CD14-positive monocyte (primary cell): ENCODE data around the gene C10orf71. TPM values are rescaled to one million over a fixed set of nuclear protein-coding genes. Genes with fewer than 3 reads are reported as not detected.

Experiments used
- DNase-seq, 3 donors: peaks; one replicate each; pipeline ENCODE4 v3.0.0-alpha.2; 2011 to 2022
- H2AFZ ChIP-seq: 2 replicates; pipeline ENCODE4 v1.6.0; 2012; ENCODE audit warnings: mild to moderate bottlenecking, low read depth, low read length, inconsistent platforms; ENCODE audit not compliant: insufficient read depth, poor library complexity, severe bottlenecking
- H3K27ac ChIP-seq, 2 donors: 1 replicate in 1 of 2; 2 replicates in 1 of 2; pipeline ENCODE4 v1.5.1; 2012 to 2013; ENCODE audit warnings: low read length in 2 of 2, control low read depth in 1 of 2, inconsistent platforms in 1 of 2, low read depth in 1 of 2, mild to moderate bottlenecking in 1 of 2
- H3K27me3 ChIP-seq, 2 donors: one replicate each; pipeline versions ENCODE4 v1.6.0 to v1.6.1; 2011 to 2013; ENCODE audit warnings: low read length in 2 of 2; ENCODE audit not compliant: control insufficient read depth in 2 of 2, insufficient read depth in 2 of 2
- H3K36me3 ChIP-seq, 2 donors: replicated peaks in 1 of 2; 1 replicate in 1 of 2; 2 replicates in 1 of 2; pipeline versions ENCODE4 v1.5.1 to v1.6.1; 2012 to 2013; ENCODE audit warnings: low read length in 2 of 2, control low read depth in 1 of 2, inconsistent platforms in 1 of 2, mild to moderate bottlenecking in 1 of 2; ENCODE audit not compliant: insufficient read depth in 2 of 2, control insufficient read depth in 1 of 2
- H3K4me1 ChIP-seq, 2 donors: 1 replicate in 1 of 2; 2 replicates in 1 of 2; pipeline versions ENCODE4 v1.5.1 to v1.6.1; 2012 to 2013; ENCODE audit warnings: low read length in 2 of 2, control low read depth in 1 of 2, inconsistent platforms in 1 of 2, mild to moderate bottlenecking in 1 of 2, moderate library complexity in 1 of 2; ENCODE audit not compliant: insufficient read depth in 2 of 2, control insufficient read depth in 1 of 2
- H3K4me2 ChIP-seq: replicated peaks from 2 replicates; pipeline ENCODE3; 2012; ENCODE audit warnings: low read length, moderate library complexity, mild to moderate bottlenecking; ENCODE audit not compliant: poor library complexity, severe bottlenecking; ENCODE audit errors: extremely low read depth
- H3K4me3 ChIP-seq, 3 experiments: fragments of 200-600 bp in 1 of 3; sonication (generic) in 1 of 3; replicated peaks in 1 of 3; 1 replicate in 2 of 3; 2 replicates in 1 of 3; pipeline ENCODE4 v1.5.1; 2011 to 2013; ENCODE audit warnings: low read length in 3 of 3, mild to moderate bottlenecking in 3 of 3, control low read depth in 2 of 3, low read depth in 2 of 3, inconsistent platforms in 1 of 3, moderate library complexity in 1 of 3
- H3K79me2 ChIP-seq: 2 replicates; pipeline ENCODE4 v1.6.0; 2012; ENCODE audit warnings: mild to moderate bottlenecking, control low read depth, inconsistent platforms, low read length, moderate library complexity; ENCODE audit not compliant: insufficient read depth
- H3K9ac ChIP-seq: 2 replicates; pipeline ENCODE4 v1.6.0; 2017; ENCODE audit warnings: low read length, mild to moderate bottlenecking; ENCODE audit not compliant: insufficient read depth, poor library complexity, severe bottlenecking
- H3K9me3 ChIP-seq, 2 donors: replicated peaks in 1 of 2; 1 replicate in 1 of 2; 2 replicates in 1 of 2; pipeline versions ENCODE4 v1.5.1 to v1.6.1; 2012 to 2013; ENCODE audit warnings: low read length in 2 of 2, control low read depth in 1 of 2; ENCODE audit not compliant: control insufficient read depth in 1 of 2, insufficient read depth in 1 of 2
- H4K20me1 ChIP-seq: 2 replicates; pipeline ENCODE4 v1.6.0; 2012; ENCODE audit warnings: mild to moderate bottlenecking, low read length, control low read depth, moderate library complexity; ENCODE audit not compliant: insufficient read depth
- H3K27ac Mint-ChIP-seq, 7 donors: one replicate each; pipeline ENCODE4 v1.8.0; 2020; ENCODE audit warnings: mild to moderate bottlenecking in 7 of 7, mixed read lengths in 7 of 7, moderate library complexity in 6 of 7, inconsistent platforms in 2 of 7
- H3K27me3 Mint-ChIP-seq, 3 donors: one replicate each; pipeline ENCODE4 v1.8.0; 2021 to 2022; ENCODE audit warnings: low read depth in 3 of 3, mild to moderate bottlenecking in 3 of 3, mixed read lengths in 3 of 3, moderate library complexity in 3 of 3, inconsistent platforms in 1 of 3
- H3K36me3 Mint-ChIP-seq, 2 donors: one replicate each; pipeline ENCODE4 v1.8.0; 2020; ENCODE audit warnings: mixed read lengths in 2 of 2, inconsistent platforms in 1 of 2, mild to moderate bottlenecking in 1 of 2
- H3K4me1 Mint-ChIP-seq: one replicate; pipeline ENCODE4 v1.8.0; 2020; ENCODE audit warnings: mild to moderate bottlenecking, mixed read lengths
- H3K4me3 Mint-ChIP-seq, 2 donors: one replicate each; pipeline ENCODE4 v1.8.0; 2020; ENCODE audit warnings: mild to moderate bottlenecking in 2 of 2, mixed read lengths in 2 of 2, moderate library complexity in 1 of 2
- H3K9me3 Mint-ChIP-seq, 7 donors: one replicate each; pipeline ENCODE4 v1.8.0; 2020 to 2022; ENCODE audit warnings: mixed read lengths in 7 of 7, mild to moderate bottlenecking in 6 of 7, moderate library complexity in 6 of 7, inconsistent platforms in 2 of 7
- CTCF ChIP-seq: fragments of 200-600 bp; IDR thresholded peaks from one replicate; pipeline ENCODE4 v1.8.0; 2022; ENCODE audit warnings: antibody characterized with exemption, mild to moderate bottlenecking
- WGBS: methylation state at CpG from one replicate; pipeline ENCODE4 v1.1.5; 2013; ENCODE audit warnings: missing lambda C conversion rate; ENCODE audit not compliant: insufficient coverage; 5-methylcytosine and 5-hydroxymethylcytosine counted together
- intact Hi-C, 2 donors: fragments of 100-400 bp; cut with micrococcal nuclease; formaldehyde crosslinking; loops; one replicate each; pipeline versions ENCODE4 v1.15.0 to v1.15.1; 2023
- polyA plus RNA-seq, 3 donors: library from polyadenylated mRNA; depleted of rRNA in 1 of 3; unstranded in 2 of 3; stranded (reverse) in 1 of 3; fragments of 300-500 nt in 2 of 3; fragments of >200 nt in 1 of 3; fragmentation: Illumina TruSeq in 2 of 3; gene quantifications; 1 replicate in 2 of 3; 2 replicates in 1 of 3; pipeline ENCODE4 v1.2.3, GENCODE V29; 2012 to 2021

Gene C10orf71
- polyA plus RNA-seq, 3 donors = not detected

- Histone ChIP-seq H2AFZ (no peak overlapping the region), H3K9ac (no peak overlapping the region), H3K4me1 (peaks cover 25 to 28% of the 10 kb centered on the region in 2 donors), H3K27me3 (no peaks in the 10 kb centered on the region), H3K36me3 (no peaks in the 10 kb centered on the region), H3K9me3 (no peaks in the 10 kb centered on the region), H3K27ac (no peak overlapping the region), H4K20me1 (no peaks in the 10 kb centered on the region), H3K79me2 (no peaks in the 10 kb centered on the region), H3K4me3 (no peak overlapping the region), H3K4me2 (no peak overlapping the region)
- H3K27ac Mint-ChIP-seq = peak overlapping the region in 1 of 7 donors; percentile 51
- no peak for DNase-seq
- no peak for TF ChIP-seq CTCF
- intact Hi-C loops = loop anchor here in 1 of 2 donors (5.0 kb wide), 1 partner anchor 34 kb away; no protein-coding TSS in a partner anchor
- H3K9me3 Mint-ChIP-seq = peaks cover 0 to 4% (median 0%) of the 10 kb centered on the region in 7 donors
- H3K36me3 Mint-ChIP-seq = no peaks in the 10 kb centered on the region
- WGBS = 96% methylated on average over 4 of the region's 8 CpGs
- peaks cover 3 to 12% (median 5%) of the 10 kb centered on the region in 3 donors for H3K27me3 Mint-ChIP-seq
- H3K4me1 Mint-ChIP-seq = peaks cover 32% of the 10 kb centered on the region
- no peak overlapping the region for H3K4me3 Mint-ChIP-seq
Observed at GRCh38 chr10:49273626-49274025, 25.3 kb upstream of the C10orf71 start.

DNA sequence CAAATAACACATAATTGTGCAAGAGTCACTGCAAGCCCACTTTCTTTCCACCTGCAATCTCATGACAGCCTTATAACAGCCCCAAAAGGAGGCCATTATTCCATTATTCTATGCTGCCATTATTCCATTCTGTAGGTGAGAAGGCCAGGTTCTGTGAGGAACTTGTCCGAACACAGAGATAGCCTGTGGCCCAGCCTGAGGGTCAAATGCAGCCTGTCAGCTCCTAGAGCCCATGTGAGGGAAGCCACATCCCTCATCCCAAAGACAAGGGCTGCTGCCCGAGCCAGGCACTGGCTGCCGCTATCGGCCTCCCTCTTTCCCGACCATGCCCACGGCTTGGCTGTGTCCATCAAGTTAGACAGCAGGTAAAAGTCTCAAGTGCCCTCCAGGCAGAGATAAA, 24.1 kb upstream of the C10orf71 start:
- TF ChIP-seq CTCF = no peak
- Histone ChIP-seq H3K4me2 (no peak overlapping the region), H3K27me3 (no peaks in the 10 kb centered on the region), H3K4me3 (no peak overlapping the region), H3K27ac (no peak overlapping the region), H3K9me3 (no peaks in the 10 kb centered on the region), H3K9ac (no peak overlapping the region), H3K36me3 (no peaks in the 10 kb centered on the region), H4K20me1 (no peaks in the 10 kb centered on the region), H3K79me2 (no peaks in the 10 kb centered on the region), H3K4me1 (peaks cover 35 to 38% of the 10 kb centered on the region in 2 donors), H2AFZ (no peak overlapping the region)
- H3K36me3 Mint-ChIP-seq = no peaks in the 10 kb centered on the region
- H3K27ac Mint-ChIP-seq = no peak overlapping the region
- no peak for DNase-seq
- H3K9me3 Mint-ChIP-seq = peaks cover 0 to 6% (median 0%) of the 10 kb centered on the region in 7 donors
- peaks cover 2 to 11% (median 3%) of the 10 kb centered on the region in 3 donors for H3K27me3 Mint-ChIP-seq
- no peak overlapping the region for H3K4me3 Mint-ChIP-seq
- WGBS = 100% methylated on average over 6 of the region's 6 CpGs
- peaks cover 41% of the 10 kb centered on the region for H3K4me1 Mint-ChIP-seq
- intact Hi-C loops = loop anchor here (5.0 kb wide), 2 partner anchors 32 to 47 kb away; no protein-coding TSS in a partner anchor
